C4-2B (cell line): ENCODE results near the gene CT45A2.
"Not testable (repeated sequence)": the region's sequence is repeated elsewhere in the genome, so short reads cannot be mapped to it uniquely, and the experiment has no call there.

Experiments
- H3K27ac ChIP-seq: fragments of 450-650 bp; 2 replicates; pipeline ENCODE4 v1.5.1; 2017

Gene CT45A2

DNA sequence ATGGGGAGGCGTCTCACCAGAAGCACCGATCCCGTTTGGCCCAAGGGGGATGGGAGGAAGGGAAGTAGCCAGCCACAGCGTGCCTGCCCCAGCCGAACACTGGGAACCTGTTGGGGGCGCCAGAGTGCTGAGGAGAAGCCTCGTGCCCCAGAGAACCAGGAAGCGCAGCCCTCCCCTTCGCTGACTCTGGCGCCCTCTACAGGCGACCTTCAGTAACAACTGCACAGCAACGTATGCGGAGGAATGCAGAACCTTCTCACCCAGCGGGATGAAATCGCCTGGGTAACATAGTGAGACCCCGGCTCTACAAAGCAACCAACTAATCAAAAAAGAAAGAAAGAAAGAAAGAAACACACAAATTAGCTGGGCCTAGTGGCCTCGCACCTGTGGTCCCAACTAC is at the start of gene CT45A2:
CT45A2 (minus strand) TSS at position 101 of the 400 bp plus-strand sequence. CDS start 3,747 bp downstream, outside the sequence.
- not testable (repeated sequence) for H3K27ac ChIP-seq

DNA sequence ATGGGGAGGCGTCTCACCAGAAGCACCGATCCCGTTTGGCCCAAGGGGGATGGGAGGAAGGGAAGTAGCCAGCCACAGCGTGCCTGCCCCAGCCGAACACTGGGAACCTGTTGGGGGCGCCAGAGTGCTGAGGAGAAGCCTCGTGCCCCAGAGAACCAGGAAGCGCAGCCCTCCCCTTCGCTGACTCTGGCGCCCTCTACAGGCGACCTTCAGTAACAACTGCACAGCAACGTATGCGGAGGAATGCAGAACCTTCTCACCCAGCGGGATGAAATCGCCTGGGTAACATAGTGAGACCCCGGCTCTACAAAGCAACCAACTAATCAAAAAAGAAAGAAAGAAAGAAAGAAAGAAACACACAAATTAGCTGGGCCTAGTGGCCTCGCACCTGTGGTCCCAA is 34.6 kb upstream of the CT45A2 start, which contains the start of gene CT45A8:
CT45A8 (minus strand) TSS at position 101 of the 400 bp plus-strand sequence. CDS start 3,755 bp downstream, outside the sequence.
- not testable (repeated sequence) for H3K27ac ChIP-seq

GRCh38 chrX:135837180-135837579 is 17.4 kb upstream of the CT45A2 start, which contains the start of gene CT45A7:
Gene CT45A7 (minus strand): TSS chrX:135837280. CDS start chrX:135833533, 3,747 bp downstream.
- H3K27ac ChIP-seq, result not testable (repeated sequence)

DNA sequence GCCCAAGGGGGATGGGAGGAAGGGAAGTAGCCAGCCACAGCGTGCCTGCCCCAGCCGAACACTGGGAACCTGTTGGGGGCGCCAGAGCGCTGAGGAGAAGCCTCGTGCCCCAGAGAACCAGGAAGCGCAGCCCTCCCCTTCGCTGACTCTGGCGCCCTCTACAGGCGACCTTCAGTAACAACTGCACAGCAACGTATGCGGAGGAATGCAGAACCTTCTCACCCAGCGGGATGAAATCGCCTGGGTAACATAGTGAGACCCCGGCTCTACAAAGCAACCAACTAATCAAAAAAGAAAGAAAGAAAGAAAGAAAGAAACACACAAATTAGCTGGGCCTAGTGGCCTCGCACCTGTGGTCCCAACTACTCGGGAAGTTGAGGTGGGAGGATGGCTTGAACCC is 17.1 kb downstream of the CT45A2 start, which contains the start of gene CT45A6:
CT45A6 (minus strand) TSS at position 101 of the 400 bp plus-strand sequence. CDS start 3,794 bp downstream, outside the sequence.
- not testable (repeated sequence) for H3K27ac ChIP-seq

- H3K27ac ChIP-seq, result not testable (repeated sequence)
Measured at GRCh38 chrX:135785403-135785802, 34.4 kb downstream of the CT45A2 start, which contains the start of gene CT45A5. Gene CT45A5 (minus strand): TSS chrX:135785503. CDS start chrX:135781729, 3,774 bp downstream.

GRCh38 chrX:135768091-135768490 is 51.7 kb downstream of the CT45A2 start, which contains the start of gene CT45A3:
Gene CT45A3 (minus strand): TSS chrX:135768191. CDS start chrX:135764444, 3,747 bp downstream.
- not testable (repeated sequence) for H3K27ac ChIP-seq
